ENCODE results near the gene DDX23. TPM values are rescaled to one million over a fixed set of nuclear protein-coding genes. Genes with fewer than 3 reads are reported as not detected.

The DDX23 gene
- polyA plus RNA-seq, 1 donor from 2014 or later: 96.5 TPM

- H3K27me3 ChIP-seq (ENCODE audit: insufficient read depth, low read depth, low read length): no peaks in the 10 kb centered on the region
- H3K9ac ChIP-seq (ENCODE audit: low read length): no peak overlapping the region
- H2AFZ ChIP-seq (ENCODE audit: low read depth, low read length): no peak overlapping the region
- H3K9me3 ChIP-seq (ENCODE audit: low read length): no peaks in the 10 kb centered on the region
- H3K9me2 ChIP-seq (ENCODE audit: insufficient read depth, low read length): no peaks in the 10 kb centered on the region
- no peak for TF ChIP-seq MXI1 (conservative IDR thresholded peaks at IDR 0.05; ENCODE audit: poor library complexity, severe bottlenecking)
- TF ChIP-seq EZH2 (IDR thresholded peaks at IDR 0.05; ENCODE audit: borderline replicate concordance, insufficient read depth, low read length, poor library complexity, severe bottlenecking): no peak
- no peak for TF ChIP-seq REST (IDR thresholded peaks at IDR 0.05; ENCODE audit: borderline replicate concordance)
- TF ChIP-seq SMC3 (conservative IDR thresholded peaks at IDR 0.05; ENCODE audit: poor library complexity): no peak
- no peak for TF ChIP-seq CTCF (IDR thresholded peaks at IDR 0.05; ENCODE audit: poor library complexity, severe bottlenecking)
- peaks cover 2% of the 10 kb centered on the region for H3K36me3 ChIP-seq (ENCODE audit: insufficient read depth, low read length)
- H3K27ac ChIP-seq (ENCODE audit: low read length): no peak overlapping the region
- H3F3A ChIP-seq (ENCODE audit: insufficient read depth, low read length, poor library complexity, severe bottlenecking): no peaks in the 10 kb centered on the region
- H4K20me1 ChIP-seq (ENCODE audit: insufficient read depth): peaks cover 3% of the 10 kb centered on the region
- no peak overlapping the region for H3K4me2 ChIP-seq (ENCODE audit: low read length)
- peaks cover 4% of the 10 kb centered on the region for H3K79me2 ChIP-seq (replicated peaks; ENCODE audit: insufficient read depth, low read length)
- no peak overlapping the region for H3K4me3 ChIP-seq (ENCODE audit: low read length)
These were observed 25.6 kb downstream of the DDX23 start for GRCh38 chr12:48826209-48826855.

- Histone ChIP-seq H3K79me2 (replicated peaks; ENCODE audit: insufficient read depth, low read length) (peaks cover 11% of the 10 kb centered on the region), H3K27me3 (ENCODE audit: insufficient read depth, low read depth, low read length) (no peaks in the 10 kb centered on the region), H3K27ac (ENCODE audit: low read length) (no peak overlapping the region), H3K9me2 (ENCODE audit: insufficient read depth, low read length) (no peaks in the 10 kb centered on the region), H3K9me3 (ENCODE audit: low read length) (no peaks in the 10 kb centered on the region), H3K9ac (ENCODE audit: low read length) (no peak overlapping the region), H4K20me1 (ENCODE audit: insufficient read depth) (peaks cover 3% of the 10 kb centered on the region), H2AFZ (ENCODE audit: low read depth, low read length) (no peak overlapping the region), H3K36me3 (ENCODE audit: insufficient read depth, low read length) (no peaks in the 10 kb centered on the region), H3K4me2 (ENCODE audit: low read length) (no peak overlapping the region), H3F3A (ENCODE audit: insufficient read depth, low read length, poor library complexity, severe bottlenecking) (no peaks in the 10 kb centered on the region), H3K4me3 (ENCODE audit: low read length) (no peak overlapping the region)
- TF ChIP-seq POLR2AphosphoS5 (IDR thresholded peaks at IDR 0.05) (no peak), EP300 (conservative IDR thresholded peaks at IDR 0.05; ENCODE audit: poor library complexity, severe bottlenecking) (no peak), TAF1 (IDR thresholded peaks at IDR 0.05; ENCODE audit: low read depth) (no peak), RAD21 (conservative IDR thresholded peaks at IDR 0.05) (no peak), REST (IDR thresholded peaks at IDR 0.05; ENCODE audit: borderline replicate concordance) (no peak)
These were observed 27.1 kb downstream of the DDX23 start for GRCh38 chr12:48824905-48825304.
